GM12874 (cell line): Measurements from ENCODE around the gene NYAP2.

Experiments
- TF ChIP-seq, protein P1 (sequence below): IDR thresholded peaks from 2 replicates; pipeline ENCODE4 v1.5.1; 2011; ENCODE audit warnings: low read depth, mild to moderate bottlenecking, control low read depth, low read length, moderate library complexity; ENCODE audit not compliant: insufficient read depth

Gene NYAP2

DNA sequence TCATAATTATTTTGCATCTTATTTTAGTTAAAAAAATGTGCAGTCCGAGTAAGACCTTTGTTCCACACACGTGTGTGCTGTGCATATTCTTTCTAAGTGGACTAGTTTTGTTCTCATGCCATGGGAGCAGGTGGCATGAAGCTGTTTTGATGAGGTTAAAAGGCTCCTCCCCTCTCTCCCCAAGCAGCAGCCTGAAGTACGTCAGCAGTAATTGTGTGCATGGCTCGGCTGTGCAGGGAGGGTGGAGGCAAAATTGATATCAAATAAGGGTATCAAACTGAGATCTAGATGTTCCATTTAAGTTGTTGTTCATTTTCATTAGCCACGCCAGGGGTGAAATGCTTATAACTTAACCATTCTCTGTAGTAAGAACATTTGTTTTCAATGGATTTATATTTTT is at the start of gene NYAP2:
TSS of gene NYAP2 (plus strand) at position 207 of the 400 bp plus-strand sequence. CDS start 9,171 bp downstream, outside the sequence.
- TF ChIP-seq, protein P1, sequence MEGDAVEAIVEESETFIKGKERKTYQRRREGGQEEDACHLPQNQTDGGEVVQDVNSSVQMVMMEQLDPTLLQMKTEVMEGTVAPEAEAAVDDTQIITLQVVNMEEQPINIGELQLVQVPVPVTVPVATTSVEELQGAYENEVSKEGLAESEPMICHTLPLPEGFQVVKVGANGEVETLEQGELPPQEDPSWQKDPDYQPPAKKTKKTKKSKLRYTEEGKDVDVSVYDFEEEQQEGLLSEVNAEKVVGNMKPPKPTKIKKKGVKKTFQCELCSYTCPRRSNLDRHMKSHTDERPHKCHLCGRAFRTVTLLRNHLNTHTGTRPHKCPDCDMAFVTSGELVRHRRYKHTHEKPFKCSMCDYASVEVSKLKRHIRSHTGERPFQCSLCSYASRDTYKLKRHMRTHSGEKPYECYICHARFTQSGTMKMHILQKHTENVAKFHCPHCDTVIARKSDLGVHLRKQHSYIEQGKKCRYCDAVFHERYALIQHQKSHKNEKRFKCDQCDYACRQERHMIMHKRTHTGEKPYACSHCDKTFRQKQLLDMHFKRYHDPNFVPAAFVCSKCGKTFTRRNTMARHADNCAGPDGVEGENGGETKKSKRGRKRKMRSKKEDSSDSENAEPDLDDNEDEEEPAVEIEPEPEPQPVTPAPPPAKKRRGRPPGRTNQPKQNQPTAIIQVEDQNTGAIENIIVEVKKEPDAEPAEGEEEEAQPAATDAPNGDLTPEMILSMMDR, result no peak

DNA sequence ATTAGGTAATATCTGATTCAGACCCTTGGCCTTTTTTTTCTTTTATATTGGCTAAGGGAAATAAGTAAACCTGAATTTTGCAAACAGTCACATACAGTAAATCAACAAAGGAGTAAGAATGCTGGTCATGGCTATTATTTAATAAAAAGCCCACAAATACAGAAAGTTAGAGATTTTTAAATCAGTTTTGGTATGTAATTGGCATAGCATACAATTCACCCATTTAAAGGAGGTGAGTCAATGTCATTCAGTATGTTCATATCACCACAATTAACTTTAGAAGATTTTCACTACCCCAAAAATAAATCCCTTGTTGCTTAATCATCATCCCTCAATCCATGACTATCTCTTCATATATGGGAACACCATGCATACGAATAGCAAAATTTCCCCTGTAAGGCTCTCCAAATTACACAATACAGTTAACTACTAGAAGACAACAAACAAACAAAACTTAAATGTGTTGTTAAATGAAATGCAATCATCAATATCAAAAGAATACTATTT is 45.9 kb upstream of the NYAP2 start:
- TF ChIP-seq, protein P1, result no peak

DNA sequence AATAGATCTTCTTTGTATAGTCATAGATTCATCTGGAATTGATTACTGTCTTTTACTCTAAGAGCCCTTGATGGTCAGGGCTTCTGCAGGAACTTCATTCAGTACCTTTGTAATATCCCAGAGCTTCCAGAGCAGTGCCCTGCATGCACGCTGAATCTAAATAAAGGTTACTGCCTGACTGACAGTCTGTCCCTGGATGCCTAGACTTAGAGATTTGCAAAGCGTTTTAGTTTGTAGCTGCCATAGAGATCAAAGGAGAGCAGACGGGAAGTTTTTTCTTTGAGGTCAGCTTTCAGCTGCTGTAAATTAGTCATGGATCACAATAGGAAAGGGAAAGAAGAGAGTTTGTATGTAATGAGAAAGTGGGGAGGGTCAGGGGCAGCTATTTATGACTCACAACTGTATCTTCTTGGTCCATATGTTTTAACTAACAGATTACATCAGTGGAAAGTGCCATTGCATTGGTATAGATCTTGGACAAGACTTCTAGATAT is 45.2 kb upstream of the NYAP2 start:
- TF ChIP-seq, protein P1, result no peak

DNA sequence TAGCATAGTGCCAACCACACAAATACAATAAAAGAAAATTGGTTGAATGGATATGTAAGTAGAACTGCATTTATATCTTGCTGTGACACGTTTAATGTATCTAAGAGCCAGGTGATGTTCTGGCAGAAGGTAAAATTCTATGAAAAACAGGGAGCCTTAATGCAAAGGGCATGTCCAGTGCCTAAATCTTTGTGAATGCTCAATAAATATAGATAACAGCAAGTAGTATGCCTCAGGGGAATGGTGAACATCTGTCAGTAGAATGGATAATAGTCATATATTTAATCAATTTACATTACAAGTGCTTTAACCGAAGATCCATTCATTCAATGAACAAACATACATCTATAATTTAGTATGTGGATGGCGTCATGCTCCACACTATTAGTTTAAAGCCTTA is 43.7 kb upstream of the NYAP2 start:
- TF ChIP-seq, protein P1, result no peak

DNA sequence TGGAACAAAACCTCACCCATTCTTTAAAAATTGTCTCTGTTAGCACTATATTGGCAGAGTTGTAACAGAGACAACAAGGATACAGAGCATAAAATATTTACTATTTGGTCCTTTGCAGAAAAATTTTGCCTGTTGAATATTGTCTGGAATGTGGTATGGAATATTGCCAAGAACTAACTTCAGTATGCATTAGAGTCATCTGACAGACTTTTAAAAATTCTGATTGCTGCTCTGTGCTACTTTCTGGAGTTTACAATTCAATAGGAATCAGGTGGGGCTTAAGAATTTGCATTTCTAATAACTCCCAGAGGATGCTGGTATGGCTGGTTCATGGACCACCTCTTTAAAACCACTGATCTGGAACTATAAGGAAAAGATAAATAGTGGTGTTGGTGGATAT is 32.8 kb upstream of the NYAP2 start:
- TF ChIP-seq, protein P1, result no peak

DNA sequence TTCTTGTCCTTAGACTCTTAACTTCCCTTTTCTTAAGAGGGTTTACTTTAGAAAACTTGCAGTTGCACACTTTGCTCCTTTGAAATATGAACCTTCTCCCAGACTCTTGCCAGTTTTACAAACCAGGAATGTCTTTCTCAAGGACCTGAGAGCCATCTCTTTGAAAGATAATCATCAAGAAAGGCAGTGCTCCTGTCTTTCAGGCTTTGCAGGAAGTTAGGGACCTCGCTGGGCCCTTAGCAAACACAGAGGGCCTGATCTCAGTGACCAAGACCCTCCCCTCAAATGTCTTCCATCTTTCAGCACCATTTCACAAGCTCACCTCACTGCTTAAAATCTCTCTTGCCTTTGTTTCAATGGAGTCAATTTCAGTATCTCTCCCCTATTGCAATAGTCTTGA is 32.0 kb upstream of the NYAP2 start:
- TF ChIP-seq, protein P1, result no peak

DNA sequence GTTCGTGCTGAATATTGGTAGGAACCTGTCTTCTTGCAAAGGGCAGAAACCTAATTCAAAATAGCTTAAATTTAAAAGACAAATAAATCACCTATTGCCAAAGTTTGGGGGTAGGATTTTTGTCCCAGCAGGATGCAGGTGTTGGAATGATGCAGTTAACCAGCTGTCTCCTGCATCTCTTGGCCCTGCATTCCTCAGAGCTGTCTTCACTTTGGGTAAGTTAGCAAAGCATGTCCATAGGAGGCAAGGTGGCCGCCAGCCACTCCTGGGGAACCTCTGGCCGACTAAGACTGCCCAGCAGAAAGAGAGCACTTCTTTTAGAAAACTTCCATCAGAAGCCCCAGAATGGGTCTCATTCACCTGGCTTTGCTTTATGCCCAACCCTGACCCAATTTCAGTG is 20.5 kb upstream of the NYAP2 start:
- TF ChIP-seq, protein P1, result no peak
